ENCODE measurements around the gene ZNF79. TPM values are rescaled to one million over a fixed set of nuclear protein-coding genes. Genes with fewer than 3 reads are reported as not detected.

The ZNF79 gene
- total and polyA plus RNA-seq, 9 of the 15 experiments (the other 6 are each of a cell fraction or from before 2014, with no cell fraction given): 0.62 to 7.0 (median 4.1) TPM

DNA sequence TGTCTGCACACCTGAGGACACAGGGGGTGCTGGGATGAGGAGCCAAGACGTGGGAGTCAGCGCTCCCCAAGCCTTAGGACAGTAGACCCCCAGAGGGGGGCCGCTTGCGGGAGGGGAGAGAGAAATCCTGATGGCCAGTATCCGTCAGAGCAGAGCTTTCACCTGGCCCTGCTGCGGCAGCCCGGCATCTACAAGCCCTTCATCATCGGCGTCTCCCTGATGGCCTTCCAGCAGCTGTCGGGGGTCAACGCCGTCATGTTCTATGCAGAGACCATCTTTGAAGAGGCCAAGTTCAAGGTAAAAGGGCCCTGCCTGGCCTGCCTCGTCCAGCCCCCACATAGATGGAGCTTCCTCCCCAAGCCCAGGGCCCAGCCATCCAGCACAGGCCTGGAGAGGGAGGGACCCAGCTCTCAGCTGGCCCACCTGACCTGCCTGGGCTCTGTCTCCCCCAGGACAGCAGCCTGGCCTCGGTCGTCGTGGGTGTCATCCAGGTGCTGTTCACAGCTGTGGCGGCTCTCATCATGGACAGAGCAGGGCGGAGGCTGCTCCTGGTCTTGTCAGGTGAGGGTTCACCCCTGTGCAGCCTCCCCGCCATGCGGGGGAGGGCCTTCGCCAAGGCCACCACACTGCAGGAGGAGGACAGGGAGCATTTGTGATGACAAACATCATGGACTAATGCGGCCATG lies 20.5 kb upstream of the ZNF79 start (continued):
- TF ChIP-seq, protein P1, sequence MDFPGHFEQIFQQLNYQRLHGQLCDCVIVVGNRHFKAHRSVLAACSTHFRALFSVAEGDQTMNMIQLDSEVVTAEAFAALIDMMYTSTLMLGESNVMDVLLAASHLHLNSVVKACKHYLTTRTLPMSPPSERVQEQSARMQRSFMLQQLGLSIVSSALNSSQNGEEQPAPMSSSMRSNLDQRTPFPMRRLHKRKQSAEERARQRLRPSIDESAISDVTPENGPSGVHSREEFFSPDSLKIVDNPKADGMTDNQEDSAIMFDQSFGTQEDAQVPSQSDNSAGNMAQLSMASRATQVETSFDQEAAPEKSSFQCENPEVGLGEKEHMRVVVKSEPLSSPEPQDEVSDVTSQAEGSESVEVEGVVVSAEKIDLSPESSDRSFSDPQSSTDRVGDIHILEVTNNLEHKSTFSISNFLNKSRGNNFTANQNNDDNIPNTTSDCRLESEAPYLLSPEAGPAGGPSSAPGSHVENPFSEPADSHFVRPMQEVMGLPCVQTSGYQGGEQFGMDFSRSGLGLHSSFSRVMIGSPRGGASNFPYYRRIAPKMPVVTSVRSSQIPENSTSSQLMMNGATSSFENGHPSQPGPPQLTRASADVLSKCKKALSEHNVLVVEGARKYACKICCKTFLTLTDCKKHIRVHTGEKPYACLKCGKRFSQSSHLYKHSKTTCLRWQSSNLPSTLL (IDR thresholded peaks at IDR 0.05): no peak
- no peak for TF ChIP-seq PTRF (tag; IDR thresholded peaks at IDR 0.05)
- TF ChIP-seq HDAC8 (tag; IDR thresholded peaks at IDR 0.05): no peak
- no peak for TF ChIP-seq DACH1 (IDR thresholded peaks at IDR 0.05; ENCODE audit: partially characterized antibody)
- TF ChIP-seq, protein P2, sequence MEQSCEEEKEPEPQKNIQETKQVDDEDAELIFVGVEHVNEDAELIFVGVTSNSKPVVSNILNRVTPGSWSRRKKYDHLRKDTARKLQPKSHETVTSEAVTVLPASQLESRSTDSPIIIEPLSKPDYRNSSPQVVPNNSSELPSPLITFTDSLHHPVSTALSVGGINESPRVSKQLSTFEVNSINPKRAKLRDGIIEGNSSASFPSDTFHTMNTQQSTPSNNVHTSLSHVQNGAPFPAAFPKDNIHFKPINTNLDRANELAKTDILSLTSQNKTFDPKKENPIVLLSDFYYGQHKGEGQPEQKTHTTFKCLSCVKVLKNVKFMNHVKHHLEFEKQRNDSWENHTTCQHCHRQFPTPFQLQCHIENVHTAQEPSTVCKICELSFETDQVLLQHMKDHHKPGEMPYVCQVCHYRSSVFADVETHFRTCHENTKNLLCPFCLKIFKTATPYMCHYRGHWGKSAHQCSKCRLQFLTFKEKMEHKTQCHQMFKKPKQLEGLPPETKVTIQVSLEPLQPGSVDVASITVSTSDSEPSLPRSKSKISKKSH (CRISPR knock-in tag; IDR thresholded peaks at IDR 0.05): no peak
- TF ChIP-seq ZNF311 (CRISPR knock-in tag; IDR thresholded peaks at IDR 0.05): no peak
- TF ChIP-seq WHSC1 (IDR thresholded peaks at IDR 0.05; ENCODE audit: low read length): no peak
- no peak for TF ChIP-seq TAL1 (IDR thresholded peaks at IDR 0.05)
- TF ChIP-seq, protein P3, sequence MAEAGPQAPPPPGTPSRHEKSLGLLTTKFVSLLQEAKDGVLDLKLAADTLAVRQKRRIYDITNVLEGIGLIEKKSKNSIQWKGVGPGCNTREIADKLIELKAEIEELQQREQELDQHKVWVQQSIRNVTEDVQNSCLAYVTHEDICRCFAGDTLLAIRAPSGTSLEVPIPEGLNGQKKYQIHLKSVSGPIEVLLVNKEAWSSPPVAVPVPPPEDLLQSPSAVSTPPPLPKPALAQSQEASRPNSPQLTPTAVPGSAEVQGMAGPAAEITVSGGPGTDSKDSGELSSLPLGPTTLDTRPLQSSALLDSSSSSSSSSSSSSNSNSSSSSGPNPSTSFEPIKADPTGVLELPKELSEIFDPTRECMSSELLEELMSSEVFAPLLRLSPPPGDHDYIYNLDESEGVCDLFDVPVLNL (CRISPR knock-in tag; IDR thresholded peaks at IDR 0.05; ENCODE audit: low read depth): no peak
